Measurements from ENCODE around the gene EXOC4. TPM values are rescaled to one million over a fixed set of nuclear protein-coding genes. Genes with fewer than 3 reads are reported as not detected.

Gene EXOC4
- total and polyA plus RNA-seq, 2 experiments from 2014 or later, result 23.9 to 51.7 TPM

DNA sequence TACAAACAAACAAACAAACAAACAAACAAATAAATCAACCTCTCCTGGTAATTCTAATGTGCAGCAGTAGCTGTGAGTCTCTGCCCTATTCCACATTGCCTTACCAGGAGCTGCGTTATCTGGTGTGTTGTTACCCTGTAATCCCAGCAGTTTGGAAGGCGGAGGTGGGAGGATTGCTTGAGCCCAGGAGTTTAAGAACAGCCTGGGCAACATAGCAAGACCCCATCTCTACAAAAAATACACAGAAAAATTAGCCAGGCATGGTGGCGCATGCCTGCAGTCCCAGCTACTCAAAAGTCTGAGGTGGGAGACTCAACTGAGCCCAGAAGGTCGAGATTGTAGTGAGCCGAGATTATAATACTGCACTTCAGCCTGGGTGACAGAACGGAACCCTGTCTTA, 192.7 kb downstream of the EXOC4 start:
- TF ChIP-seq EZH2 (IDR thresholded peaks at IDR 0.05; ENCODE audit: insufficient read depth, poor library complexity, severe bottlenecking), result no peak
- no peak for TF ChIP-seq EZH2phosphoT487 (IDR thresholded peaks at IDR 0.05; ENCODE audit: insufficient read depth, low read depth)
- no peaks in the 10 kb centered on the region for H4K20me1 ChIP-seq (ENCODE audit: insufficient read depth)
- H3K4me1 ChIP-seq (ENCODE audit: insufficient read depth), result no peaks in the 10 kb centered on the region
- H3K4me3 ChIP-seq, result no peak overlapping the region
- in situ Hi-C loops (cut with MboI), result no loop called here
- no peak for DNase-seq
- H3F3A ChIP-seq (ENCODE audit: insufficient read depth), result no peaks in the 10 kb centered on the region
- 0 out of 2 replicates have a peak, but pooled peaks cover under 1% of the 10 kb centered on the region for H3K9me2 ChIP-seq (ENCODE audit: insufficient read depth)
- WGBS, 2 experiments (ENCODE audit: low coverage in 1 of 2, low lambda C conversion rate in 2 of 2, missing lambda C conversion rate in 2 of 2), result 86 to 87% methylated on average over 6 of the region's 6 CpGs
- H3K27me3 ChIP-seq (replicated peaks; ENCODE audit: insufficient read depth), result no peaks in the 10 kb centered on the region
- no peaks in the 10 kb centered on the region for H3K36me3 ChIP-seq (ENCODE audit: low read depth)
- no peak overlapping the region for H3K27ac ChIP-seq
- H3K79me2 ChIP-seq (ENCODE audit: insufficient read depth), result no peaks in the 10 kb centered on the region; the same call in 1 of the 2 replicates
- no peaks in the 10 kb centered on the region for H3K9me3 ChIP-seq (ENCODE audit: low read depth)
- H3K4me2 ChIP-seq (ENCODE audit: unreplicated experiment), result no peak overlapping the region
- no peak overlapping the region for H2AFZ ChIP-seq
- H3K9ac ChIP-seq, result no peak overlapping the region

DNA sequence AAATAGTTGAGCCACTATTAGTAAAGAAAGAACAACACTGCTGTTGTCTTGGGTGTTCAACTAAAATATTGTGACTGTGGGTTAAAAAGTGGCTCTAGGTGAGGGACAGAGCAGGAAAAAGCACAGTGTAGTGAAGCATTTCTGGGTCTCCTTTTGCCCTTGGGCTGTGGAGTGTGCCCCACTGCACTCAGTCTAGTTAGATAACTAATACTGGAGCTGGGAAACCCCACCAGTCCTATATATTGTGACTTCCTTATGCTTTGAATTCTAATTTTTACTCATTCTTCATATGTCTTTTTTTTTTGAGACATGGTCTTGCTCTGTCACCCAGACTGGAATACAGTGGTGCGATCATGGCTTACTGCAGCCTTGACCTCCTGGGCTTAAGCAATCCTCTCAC, 195.1 kb downstream of the EXOC4 start:
- Histone ChIP-seq H3K27me3 (replicated peaks; ENCODE audit: insufficient read depth) (no peaks in the 10 kb centered on the region), H3K9me2 (ENCODE audit: insufficient read depth) (no peaks in the 10 kb centered on the region), H4K20me1 (ENCODE audit: insufficient read depth) (no peaks in the 10 kb centered on the region), H3F3A (ENCODE audit: insufficient read depth) (no peaks in the 10 kb centered on the region), H3K4me3 (no peak overlapping the region), H3K36me3 (ENCODE audit: low read depth) (no peaks in the 10 kb centered on the region), H3K9ac (no peak overlapping the region), H3K27ac (no peak overlapping the region), H3K4me1 (ENCODE audit: insufficient read depth) (no peaks in the 10 kb centered on the region), H2AFZ (no peak overlapping the region), H3K4me2 (ENCODE audit: unreplicated experiment) (no peak overlapping the region), H3K79me2 (ENCODE audit: insufficient read depth) (no peaks in the 10 kb centered on the region), H3K9me3 (ENCODE audit: low read depth) (no peaks in the 10 kb centered on the region)
- no peak for TF ChIP-seq EZH2phosphoT487 (IDR thresholded peaks at IDR 0.05; ENCODE audit: insufficient read depth, low read depth)
- TF ChIP-seq EZH2 (IDR thresholded peaks at IDR 0.05; ENCODE audit: insufficient read depth, poor library complexity, severe bottlenecking), result no peak
- no peak for DNase-seq
- 94 to 100% methylated on average over 1 of the region's 1 CpG for WGBS, 2 experiments (ENCODE audit: low coverage in 1 of 2, low lambda C conversion rate in 2 of 2, missing lambda C conversion rate in 2 of 2)
- in situ Hi-C loops (cut with MboI), result no loop called here

DNA sequence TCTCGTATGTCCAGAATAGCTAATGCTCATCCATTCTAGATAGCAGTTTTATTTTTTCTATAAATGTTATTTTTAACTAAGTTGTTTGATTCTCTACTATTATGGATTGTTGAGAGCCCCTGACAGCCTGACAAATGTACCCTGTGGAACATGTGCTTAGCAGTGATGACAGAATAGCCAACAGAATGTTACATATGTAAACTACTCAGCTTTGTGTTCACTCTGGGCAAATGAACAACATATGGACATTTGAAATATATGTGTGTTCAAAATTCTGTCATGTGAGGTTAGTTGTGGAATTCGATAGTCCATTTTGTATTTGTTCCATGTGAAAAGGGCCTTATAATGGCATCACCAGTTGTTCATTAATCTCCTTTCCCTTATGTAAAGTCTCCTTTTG, 199.7 kb downstream of the EXOC4 start:
- Histone ChIP-seq H3K4me1 (ENCODE audit: insufficient read depth) (no peaks in the 10 kb centered on the region), H2AFZ (no peak overlapping the region), H3K79me2 (ENCODE audit: insufficient read depth) (no peaks in the 10 kb centered on the region), H3K4me2 (ENCODE audit: unreplicated experiment) (no peak overlapping the region), H3K9ac (no peak overlapping the region), H3K9me2 (ENCODE audit: insufficient read depth) (no peaks in the 10 kb centered on the region), H3F3A (ENCODE audit: insufficient read depth) (no peaks in the 10 kb centered on the region), H3K27me3 (replicated peaks; ENCODE audit: insufficient read depth) (no peaks in the 10 kb centered on the region), H4K20me1 (ENCODE audit: insufficient read depth) (no peaks in the 10 kb centered on the region), H3K27ac (no peak overlapping the region), H3K36me3 (ENCODE audit: low read depth) (no peaks in the 10 kb centered on the region), H3K4me3 (no peak overlapping the region), H3K9me3 (ENCODE audit: low read depth) (no peaks in the 10 kb centered on the region)
- 76 to 82% methylated on average over 2 of the region's 2 CpGs for WGBS, 2 experiments (ENCODE audit: low coverage in 1 of 2, low lambda C conversion rate in 2 of 2, missing lambda C conversion rate in 2 of 2)
- TF ChIP-seq EZH2 (IDR thresholded peaks at IDR 0.05; ENCODE audit: insufficient read depth, poor library complexity, severe bottlenecking) (no peak), EZH2phosphoT487 (IDR thresholded peaks at IDR 0.05; ENCODE audit: insufficient read depth, low read depth) (no peak)
- in situ Hi-C loops (cut with MboI), result no loop called here
- DNase-seq, result no peak

DNA sequence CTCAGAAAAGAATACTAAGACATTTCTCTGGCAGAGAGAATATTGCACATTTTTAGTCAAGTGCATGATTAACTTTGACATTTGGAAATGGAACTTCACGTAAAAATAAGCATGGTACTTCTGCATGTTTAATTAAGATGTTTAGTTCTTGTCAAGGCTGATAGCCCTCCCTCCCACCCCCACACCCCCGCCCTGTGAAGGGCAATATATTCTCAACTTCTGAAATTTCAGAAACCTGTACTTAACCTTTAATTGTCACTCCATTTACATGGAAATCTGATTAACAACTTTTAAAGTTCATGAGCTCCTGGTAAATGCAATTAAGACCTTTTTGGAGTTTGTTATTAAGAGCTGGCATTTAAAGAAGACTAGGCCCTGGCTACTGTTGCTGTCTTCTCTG, 205.8 kb downstream of the EXOC4 start:
- Histone ChIP-seq H3K27me3 (replicated peaks; ENCODE audit: insufficient read depth) (no peaks in the 10 kb centered on the region), H3K4me2 (ENCODE audit: unreplicated experiment) (no peak overlapping the region), H4K20me1 (ENCODE audit: insufficient read depth) (no peaks in the 10 kb centered on the region), H2AFZ (no peak overlapping the region), H3K9me2 (ENCODE audit: insufficient read depth) (no peaks in the 10 kb centered on the region), H3K4me1 (ENCODE audit: insufficient read depth) (no peaks in the 10 kb centered on the region), H3K9ac (no peak overlapping the region), H3K9me3 (ENCODE audit: low read depth) (no peaks in the 10 kb centered on the region), H3K36me3 (ENCODE audit: low read depth) (no peaks in the 10 kb centered on the region), H3F3A (ENCODE audit: insufficient read depth) (no peaks in the 10 kb centered on the region), H3K79me2 (ENCODE audit: insufficient read depth) (no peaks in the 10 kb centered on the region), H3K27ac (no peak overlapping the region), H3K4me3 (no peak overlapping the region)
- 84 to 91% methylated on average over 2 of the region's 2 CpGs for WGBS, 2 experiments (ENCODE audit: low coverage in 1 of 2, low lambda C conversion rate in 2 of 2, missing lambda C conversion rate in 2 of 2)
- TF ChIP-seq EZH2phosphoT487 (IDR thresholded peaks at IDR 0.05; ENCODE audit: insufficient read depth, low read depth) (no peak), EZH2 (IDR thresholded peaks at IDR 0.05; ENCODE audit: insufficient read depth, poor library complexity, severe bottlenecking) (no peak)
- in situ Hi-C loops (cut with MboI), result no loop called here
- DNase-seq, result no peak

DNA sequence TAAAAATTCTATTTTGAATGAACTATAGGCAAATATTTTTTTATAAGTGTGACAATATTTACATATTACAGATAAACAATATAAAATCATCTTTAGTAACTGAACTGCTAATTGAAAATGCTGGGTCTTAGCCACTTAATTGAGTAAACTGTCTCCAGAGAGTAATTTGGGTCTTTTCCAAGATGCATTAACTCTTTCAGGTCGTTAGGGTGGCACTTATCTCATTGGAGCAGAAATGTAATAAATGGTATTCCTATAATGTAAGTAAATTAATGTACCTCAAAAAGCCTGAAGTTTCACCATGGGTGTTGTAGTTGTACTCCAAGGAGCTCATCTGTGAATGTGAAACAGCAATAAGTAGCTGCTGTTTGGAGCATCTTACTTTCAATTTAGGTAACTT, 208.5 kb downstream of the EXOC4 start:
- Histone ChIP-seq H3K27ac (no peak overlapping the region), H3K9me2 (ENCODE audit: insufficient read depth) (no peaks in the 10 kb centered on the region), H3K9ac (no peak overlapping the region), H3K79me2 (ENCODE audit: insufficient read depth) (no peaks in the 10 kb centered on the region), H3K27me3 (replicated peaks; ENCODE audit: insufficient read depth) (no peaks in the 10 kb centered on the region), H2AFZ (no peak overlapping the region), H3K9me3 (ENCODE audit: low read depth) (no peaks in the 10 kb centered on the region), H4K20me1 (ENCODE audit: insufficient read depth) (no peaks in the 10 kb centered on the region), H3F3A (ENCODE audit: insufficient read depth) (no peaks in the 10 kb centered on the region), H3K4me2 (ENCODE audit: unreplicated experiment) (no peak overlapping the region), H3K4me1 (ENCODE audit: insufficient read depth) (no peaks in the 10 kb centered on the region), H3K4me3 (no peak overlapping the region), H3K36me3 (ENCODE audit: low read depth) (no peaks in the 10 kb centered on the region)
- 85 to 93% methylated on average over 1 of the region's 1 CpG for WGBS, 2 experiments (ENCODE audit: low coverage in 1 of 2, low lambda C conversion rate in 2 of 2, missing lambda C conversion rate in 2 of 2)
- in situ Hi-C loops (cut with MboI), result no loop called here
- DNase-seq, result no peak
- TF ChIP-seq EZH2 (IDR thresholded peaks at IDR 0.05; ENCODE audit: insufficient read depth, poor library complexity, severe bottlenecking), result no peak
- TF ChIP-seq EZH2phosphoT487 (IDR thresholded peaks at IDR 0.05; ENCODE audit: insufficient read depth, low read depth), result no peak
